PFSK-1 (cell line): ENCODE data around the gene DMBT1.

ENCODE experiments used
- POLR2AphosphoS5 ChIP-seq: IDR thresholded peaks from 2 replicates; pipeline ENCODE4 v1.6.1; 2012; ENCODE audit warnings: low read depth, mild to moderate bottlenecking, control low read depth, low read length, moderate library complexity
- REST ChIP-seq, 2 experiments: IDR thresholded peaks; 2 replicates each; pipeline versions ENCODE4 v1.6.1 to v1.8.0; 2011 to 2012; ENCODE audit warnings: low read depth in 2 of 2, low read length in 2 of 2, control low read depth in 1 of 2, inconsistent platforms in 1 of 2, mild to moderate bottlenecking in 1 of 2, moderate library complexity in 1 of 2; ENCODE audit not compliant: insufficient read depth in 1 of 2
- TAF1 ChIP-seq: IDR thresholded peaks from 2 replicates; pipeline ENCODE4 v1.6.1; 2012; ENCODE audit warnings: low read length, control low read depth, borderline replicate concordance; ENCODE audit not compliant: insufficient read depth

GRCh38 chr10:122663516-122664130 lies 103.1 kb downstream of the DMBT1 start:
- no peak for TF ChIP-seq REST (IDR thresholded peaks at IDR 0.05; ENCODE audit: insufficient read depth in 1 of 2, low read depth in 2 of 2, low read length in 2 of 2)
- TF ChIP-seq POLR2AphosphoS5: no peak
- TF ChIP-seq TAF1: no peak
